ENCODE measurements around the gene GSTM3. TPM values are rescaled to one million over a fixed set of nuclear protein-coding genes. Genes with fewer than 3 reads are reported as not detected.
A peak's percentile ranks its signal among the peaks of the same experiment; 100 is the strongest.

Gene GSTM3
- total and polyA plus RNA-seq, 8 donors = 32.2 to 350 (median 113) TPM

DNA sequence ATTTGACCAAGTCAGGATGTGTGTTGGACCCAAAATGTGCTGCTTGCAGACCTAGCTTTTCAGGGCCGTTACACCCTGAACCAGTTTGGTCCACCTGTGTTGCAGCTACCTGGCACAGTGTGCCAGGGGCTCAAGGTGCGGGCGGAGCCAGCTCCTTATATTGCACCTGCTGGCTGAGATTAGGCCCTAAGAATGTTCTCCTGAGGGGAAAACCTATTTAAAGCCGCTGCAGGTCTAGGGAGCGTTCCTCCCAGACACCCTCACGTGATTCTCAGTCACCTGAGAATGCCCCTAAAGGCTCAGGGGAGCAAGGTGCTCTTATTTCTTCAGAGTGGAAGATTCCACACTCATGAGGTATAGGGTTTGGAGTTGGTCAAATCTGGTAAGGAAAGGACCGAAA lies 12.0 kb downstream of the GSTM3 start:
- no peaks in the 10 kb centered on the region for H3K27me3 ChIP-seq
- DNase-seq = peak; percentile 14 to 61
- H3K27ac ChIP-seq = peak overlapping the region in 3 of 5 donors; percentile 27 to 46 (median 40)
- TF ChIP-seq POLR2AphosphoS5 (IDR thresholded peaks at IDR 0.05) (no peak), POLR2A (IDR thresholded peaks at IDR 0.05) (no peak), EP300 (IDR thresholded peaks at IDR 0.05) (no peak)
- TF ChIP-seq, protein P1, sequence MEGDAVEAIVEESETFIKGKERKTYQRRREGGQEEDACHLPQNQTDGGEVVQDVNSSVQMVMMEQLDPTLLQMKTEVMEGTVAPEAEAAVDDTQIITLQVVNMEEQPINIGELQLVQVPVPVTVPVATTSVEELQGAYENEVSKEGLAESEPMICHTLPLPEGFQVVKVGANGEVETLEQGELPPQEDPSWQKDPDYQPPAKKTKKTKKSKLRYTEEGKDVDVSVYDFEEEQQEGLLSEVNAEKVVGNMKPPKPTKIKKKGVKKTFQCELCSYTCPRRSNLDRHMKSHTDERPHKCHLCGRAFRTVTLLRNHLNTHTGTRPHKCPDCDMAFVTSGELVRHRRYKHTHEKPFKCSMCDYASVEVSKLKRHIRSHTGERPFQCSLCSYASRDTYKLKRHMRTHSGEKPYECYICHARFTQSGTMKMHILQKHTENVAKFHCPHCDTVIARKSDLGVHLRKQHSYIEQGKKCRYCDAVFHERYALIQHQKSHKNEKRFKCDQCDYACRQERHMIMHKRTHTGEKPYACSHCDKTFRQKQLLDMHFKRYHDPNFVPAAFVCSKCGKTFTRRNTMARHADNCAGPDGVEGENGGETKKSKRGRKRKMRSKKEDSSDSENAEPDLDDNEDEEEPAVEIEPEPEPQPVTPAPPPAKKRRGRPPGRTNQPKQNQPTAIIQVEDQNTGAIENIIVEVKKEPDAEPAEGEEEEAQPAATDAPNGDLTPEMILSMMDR (IDR thresholded peaks at IDR 0.05) = no peak
- peaks cover 0 to 8% (median 0%) of the 10 kb centered on the region in 4 donors for H3K36me3 ChIP-seq
- intact Hi-C loops (cut with DNase I; ENCODE audit: low total_unique reads) = no loop called here
- H3K4me3 ChIP-seq = no peak overlapping the region
- H3K4me1 ChIP-seq = peaks cover 3 to 31% (median 16%) of the 10 kb centered on the region in 4 donors
- H3K9me3 ChIP-seq = no peaks in the 10 kb centered on the region
- WGBS, 5 donors = 40 to 70% (median 46%) methylated on average over 7 of the region's 7 CpGs

DNA sequence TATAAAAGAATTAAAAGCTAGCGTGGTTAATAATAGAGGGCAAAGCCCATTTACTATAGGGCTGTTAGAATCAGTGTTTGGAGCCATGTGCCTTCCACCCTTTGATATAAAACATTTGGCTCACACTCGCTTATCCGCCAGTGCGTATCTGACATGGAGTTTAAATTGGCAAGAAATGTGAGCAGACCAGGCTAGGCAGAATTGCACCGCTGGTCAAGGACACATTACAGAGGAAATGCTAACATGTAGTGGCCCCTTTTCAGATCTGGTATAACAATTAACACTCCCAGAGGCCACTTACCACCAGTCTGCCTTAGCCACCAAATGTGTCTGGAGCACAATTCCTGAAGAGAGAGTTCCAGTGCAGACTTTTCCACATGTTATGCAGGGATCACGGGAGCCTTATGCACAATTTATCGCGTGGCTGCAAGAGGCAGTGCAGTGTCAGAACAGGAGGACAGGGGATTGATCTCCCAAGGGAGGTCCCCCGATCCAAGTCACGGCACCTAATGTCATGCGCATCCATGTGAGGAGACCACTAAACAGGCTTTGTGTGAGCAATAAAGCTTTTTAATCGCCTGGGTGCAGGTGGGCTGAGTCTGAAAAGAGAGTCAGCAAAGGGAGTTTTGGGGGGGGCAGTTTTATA lies 14.0 kb downstream of the GSTM3 start:
- Histone ChIP-seq H3K36me3 (no peaks in the 10 kb centered on the region), H3K27ac (peak overlapping the region in 3 of 5 donors; percentile 13 to 66 (median 46)), H3K9me3 (no peaks in the 10 kb centered on the region), H3K4me3 (peak overlapping the region in 2 of 4 donors; percentile 2 to 9), H3K4me1 (peaks cover 5 to 35% (median 17%) of the 10 kb centered on the region in 4 donors), H3K27me3 (no peaks in the 10 kb centered on the region)
- intact Hi-C loops (cut with DNase I; ENCODE audit: low total_unique reads) = no loop called here
- WGBS, 5 donors = 79 to 86% (median 83%) methylated on average over 12 of the region's 12 CpGs
- DNase-seq = no peak
- TF ChIP-seq, protein P1 (IDR thresholded peaks at IDR 0.05) = no peak
- TF ChIP-seq EP300 (IDR thresholded peaks at IDR 0.05) = no peak
- no peak for TF ChIP-seq POLR2A (IDR thresholded peaks at IDR 0.05)
- no peak for TF ChIP-seq POLR2AphosphoS5 (IDR thresholded peaks at IDR 0.05)

DNA sequence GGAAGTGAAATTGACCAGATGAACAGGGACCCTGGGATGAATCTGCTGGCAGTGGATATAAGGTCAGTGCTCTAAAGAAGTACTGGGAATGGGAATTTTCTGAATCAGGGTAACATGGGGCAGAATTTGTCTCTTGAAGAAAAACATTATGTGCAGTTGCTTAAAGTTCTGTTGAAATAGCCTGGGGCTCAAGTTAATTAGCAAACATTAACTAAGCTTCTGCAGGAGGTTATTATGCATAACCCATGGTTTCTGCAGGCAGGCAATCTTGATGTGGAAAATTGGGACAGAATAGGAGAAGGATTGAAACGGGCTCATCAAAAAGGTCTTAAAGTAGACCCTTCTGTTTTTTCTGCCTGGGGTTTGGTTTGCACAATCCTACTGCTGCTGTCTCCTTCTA lies 14.8 kb downstream of the GSTM3 start:
- no peaks in the 10 kb centered on the region for H3K36me3 ChIP-seq
- H3K9me3 ChIP-seq = no peaks in the 10 kb centered on the region
- no peak for DNase-seq
- intact Hi-C loops (cut with DNase I; ENCODE audit: low total_unique reads) = no loop called here
- H3K4me3 ChIP-seq = peak overlapping the region in 2 of 4 donors; percentile 2 to 9
- TF ChIP-seq, protein P1 (IDR thresholded peaks at IDR 0.05) = no peak
- TF ChIP-seq POLR2A (IDR thresholded peaks at IDR 0.05) (no peak), POLR2AphosphoS5 (IDR thresholded peaks at IDR 0.05) (no peak), EP300 (IDR thresholded peaks at IDR 0.05) (no peak)
- peak overlapping the region; percentile 46 to 73 (median 66) for H3K27ac ChIP-seq
- 79 to 92% (median 83%) methylated on average over 1 of the region's 1 CpG for WGBS, 5 donors
- no peaks in the 10 kb centered on the region for H3K27me3 ChIP-seq
- peaks cover 5 to 28% (median 14%) of the 10 kb centered on the region in 4 donors for H3K4me1 ChIP-seq

DNA sequence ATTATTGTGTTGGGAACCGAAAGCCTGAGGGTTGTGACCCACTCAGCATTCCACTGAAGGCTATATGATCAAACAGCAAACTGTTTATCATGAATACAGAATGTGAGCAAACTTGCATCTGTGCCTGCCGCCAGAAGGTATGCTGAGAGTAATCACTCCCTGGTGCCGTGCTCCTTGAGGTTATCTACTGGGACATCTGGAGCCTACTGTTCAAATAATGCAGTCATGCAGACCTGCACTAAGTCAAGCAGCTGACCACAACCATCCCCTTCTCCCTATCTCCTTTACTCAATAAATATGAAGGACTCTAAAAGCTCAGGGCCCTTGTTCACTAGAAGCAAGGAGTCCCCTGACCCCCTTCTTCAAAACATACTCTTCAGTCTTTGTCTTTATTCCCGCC lies 15.3 kb downstream of the GSTM3 start:
- WGBS, 5 donors = 48 to 67% (median 53%) methylated on average over 4 of the region's 4 CpGs
- H3K27me3 ChIP-seq = no peaks in the 10 kb centered on the region
- H3K36me3 ChIP-seq = no peaks in the 10 kb centered on the region
- no peaks in the 10 kb centered on the region for H3K9me3 ChIP-seq
- intact Hi-C loops (cut with DNase I; ENCODE audit: low total_unique reads) = no loop called here
- peaks cover 5 to 27% (median 14%) of the 10 kb centered on the region in 4 donors for H3K4me1 ChIP-seq
- DNase-seq = peak in 1 of 2 donors; percentile 70
- peak overlapping the region in 1 of 4 donors; percentile 2 for H3K4me3 ChIP-seq
- peak in 2 of 3 donors; percentile 27 to 29 for TF ChIP-seq POLR2AphosphoS5 (IDR thresholded peaks at IDR 0.05)
- no peak for TF ChIP-seq POLR2A (IDR thresholded peaks at IDR 0.05)
- peak overlapping the region; percentile 46 to 73 (median 66) for H3K27ac ChIP-seq

- TF ChIP-seq EP300 (IDR thresholded peaks at IDR 0.05) (no peak), POLR2A (IDR thresholded peaks at IDR 0.05) (no peak), POLR2AphosphoS5 (IDR thresholded peaks at IDR 0.05) (no peak)
- TF ChIP-seq, protein P1 (IDR thresholded peaks at IDR 0.05) = no peak
- peak overlapping the region; percentile 58 to 73 (median 66) for H3K27ac ChIP-seq
- no peaks in the 10 kb centered on the region for H3K36me3 ChIP-seq
- no peaks in the 10 kb centered on the region for H3K9me3 ChIP-seq
- intact Hi-C loops (cut with DNase I; ENCODE audit: low total_unique reads) = no loop called here
- peaks cover 5 to 27% (median 14%) of the 10 kb centered on the region in 4 donors for H3K4me1 ChIP-seq
- H3K27me3 ChIP-seq = no peaks in the 10 kb centered on the region
- DNase-seq = no peak
- WGBS, 5 donors = 59 to 88% (median 79%) methylated on average over 3 to 5 of the region's 5 CpGs
- H3K4me3 ChIP-seq = no peak overlapping the region
These were observed 15.9 kb downstream of the GSTM3 start for GRCh38 chr1:109724933-109725332.

Data from stomach (tissue), 9 donors.